Measurements from ENCODE around the gene MBD1.

The MBD1 gene

DNA sequence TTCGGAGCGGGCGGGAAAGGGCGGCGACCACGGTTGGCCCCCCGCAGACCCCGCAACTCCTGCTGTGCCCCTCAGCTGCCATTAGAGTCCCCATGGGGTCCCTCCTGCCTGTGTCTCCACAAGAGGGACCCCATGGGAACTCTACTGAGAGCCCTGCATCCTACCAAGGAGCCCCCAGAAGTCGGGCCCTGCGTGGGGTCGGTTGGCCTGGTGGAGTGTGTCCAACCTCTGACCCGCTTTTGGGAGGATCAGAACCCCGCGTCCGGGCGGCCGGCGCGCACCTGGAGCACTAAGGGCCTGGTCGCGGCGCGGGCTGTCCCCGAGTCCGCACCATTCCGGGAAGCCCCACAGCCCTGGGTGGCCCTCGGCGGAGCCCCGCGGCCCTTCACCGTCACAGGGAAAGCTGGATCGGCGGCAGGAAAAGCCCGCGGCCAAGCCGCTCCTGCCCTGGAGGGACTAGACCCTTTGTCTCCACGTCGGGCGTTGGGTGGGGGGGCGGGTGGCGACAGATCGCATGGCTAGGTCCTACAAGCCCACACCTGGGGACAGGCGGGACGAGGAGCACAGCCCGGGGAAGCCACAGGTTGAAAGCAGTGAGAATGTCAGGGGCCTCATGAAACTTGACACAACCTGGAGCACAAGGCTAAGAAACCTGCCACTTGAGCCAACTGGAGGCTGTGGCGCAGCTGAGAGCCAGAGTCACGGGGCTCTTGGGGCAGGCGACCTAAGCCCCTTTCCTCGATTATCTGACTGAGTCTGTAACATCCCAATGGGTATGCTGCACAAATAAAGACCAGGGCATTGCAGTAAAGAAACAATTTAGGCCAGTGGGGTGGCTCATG is 17.3 kb upstream of the MBD1 start:
- H3K4me2 ChIP-seq (ENCODE audit: low read depth, low read length, poor library complexity, severe bottlenecking): no peak overlapping the region
- no peak for TF ChIP-seq EZH2phosphoT487 (IDR thresholded peaks at IDR 0.05; ENCODE audit: borderline replicate concordance)
- TF ChIP-seq, protein P1, sequence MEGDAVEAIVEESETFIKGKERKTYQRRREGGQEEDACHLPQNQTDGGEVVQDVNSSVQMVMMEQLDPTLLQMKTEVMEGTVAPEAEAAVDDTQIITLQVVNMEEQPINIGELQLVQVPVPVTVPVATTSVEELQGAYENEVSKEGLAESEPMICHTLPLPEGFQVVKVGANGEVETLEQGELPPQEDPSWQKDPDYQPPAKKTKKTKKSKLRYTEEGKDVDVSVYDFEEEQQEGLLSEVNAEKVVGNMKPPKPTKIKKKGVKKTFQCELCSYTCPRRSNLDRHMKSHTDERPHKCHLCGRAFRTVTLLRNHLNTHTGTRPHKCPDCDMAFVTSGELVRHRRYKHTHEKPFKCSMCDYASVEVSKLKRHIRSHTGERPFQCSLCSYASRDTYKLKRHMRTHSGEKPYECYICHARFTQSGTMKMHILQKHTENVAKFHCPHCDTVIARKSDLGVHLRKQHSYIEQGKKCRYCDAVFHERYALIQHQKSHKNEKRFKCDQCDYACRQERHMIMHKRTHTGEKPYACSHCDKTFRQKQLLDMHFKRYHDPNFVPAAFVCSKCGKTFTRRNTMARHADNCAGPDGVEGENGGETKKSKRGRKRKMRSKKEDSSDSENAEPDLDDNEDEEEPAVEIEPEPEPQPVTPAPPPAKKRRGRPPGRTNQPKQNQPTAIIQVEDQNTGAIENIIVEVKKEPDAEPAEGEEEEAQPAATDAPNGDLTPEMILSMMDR (conservative IDR thresholded peaks at IDR 0.05; ENCODE audit: low read length): no peak

DNA sequence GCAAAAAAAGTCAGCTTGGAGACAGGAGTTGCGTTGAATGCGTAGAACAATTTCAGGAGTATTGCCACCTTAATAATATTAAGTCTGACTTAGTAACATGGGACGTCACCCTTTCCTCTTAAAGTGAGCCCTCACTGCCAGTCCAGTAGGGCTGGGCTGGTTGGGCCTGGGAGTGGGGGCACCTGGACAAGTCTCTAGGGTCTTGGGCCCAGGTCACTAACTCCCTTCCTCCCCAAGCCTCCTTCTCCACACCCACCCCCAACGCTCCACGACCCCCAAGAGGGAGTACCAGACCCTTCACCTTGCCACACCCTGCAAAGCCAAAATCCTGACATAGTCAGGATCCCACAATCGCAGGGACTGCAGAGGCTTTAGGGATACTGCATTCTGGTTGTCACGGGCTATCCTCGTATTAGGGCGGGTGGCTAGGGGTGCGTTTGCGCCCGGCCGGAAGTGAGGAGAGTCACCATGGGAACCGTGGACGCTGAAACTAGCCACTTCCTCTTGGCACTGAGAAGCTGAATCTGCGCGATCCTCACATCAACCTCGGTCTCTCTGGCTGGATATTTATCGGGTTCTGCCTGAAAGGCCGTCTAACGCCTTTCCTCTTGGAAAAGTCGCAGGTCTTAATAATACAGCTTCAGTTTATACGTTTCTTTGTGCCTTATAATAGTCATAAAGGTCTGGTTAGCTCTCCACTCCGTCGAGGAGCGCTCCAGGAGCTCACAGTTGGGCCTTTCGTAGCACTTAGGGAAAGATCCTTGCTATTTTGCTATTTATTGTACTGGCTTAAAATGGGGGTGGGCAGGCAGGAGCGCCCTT is 16.5 kb upstream of the MBD1 start:
- H4K20me1 ChIP-seq (ENCODE audit: insufficient read depth, low read length, poor library complexity, severe bottlenecking): no peaks in the 10 kb centered on the region
- H2AFZ ChIP-seq (ENCODE audit: low read length): 0 out of 2 replicates have a peak overlapping the region, but pooled peaks have one; percentile 44
- peak overlapping the region; percentile 32 for H3K4me2 ChIP-seq (ENCODE audit: low read depth, low read length, poor library complexity, severe bottlenecking)
- TF ChIP-seq, protein P1 (conservative IDR thresholded peaks at IDR 0.05; ENCODE audit: low read length): no peak
- TF ChIP-seq EZH2phosphoT487 (IDR thresholded peaks at IDR 0.05; ENCODE audit: borderline replicate concordance): no peak
- H3K79me2 ChIP-seq (ENCODE audit: insufficient read depth, low read length): no peaks in the 10 kb centered on the region
- no peak overlapping the region for H3K9ac ChIP-seq (ENCODE audit: low read depth, low read length, poor library complexity, severe bottlenecking)
- H3F3A ChIP-seq (ENCODE audit: low read depth): no peaks in the 10 kb centered on the region
- H3K36me3 ChIP-seq (ENCODE audit: insufficient read depth, low read length): no peaks in the 10 kb centered on the region
- H3K9me3 ChIP-seq (ENCODE audit: insufficient read depth, low read depth, low read length): no peaks in the 10 kb centered on the region
- no peak overlapping the region for H3K4me3 ChIP-seq (ENCODE audit: low read length, poor library complexity, severe bottlenecking)
- no peaks in the 10 kb centered on the region for H3K9me2 ChIP-seq (replicated peaks; ENCODE audit: low read depth, low read length)
- no peaks in the 10 kb centered on the region for H3K4me1 ChIP-seq (ENCODE audit: insufficient read depth, low read length, poor library complexity, severe bottlenecking)
- H3K27me3 ChIP-seq (ENCODE audit: insufficient read depth, low read length, poor library complexity, severe bottlenecking): peaks cover 3% of the 10 kb centered on the region

More for the DNA sequence above, 17.3 kb upstream of the MBD1 start:
- no peaks in the 10 kb centered on the region for H3K4me1 ChIP-seq (ENCODE audit: insufficient read depth, low read length, poor library complexity, severe bottlenecking)
- H3K9me2 ChIP-seq (replicated peaks; ENCODE audit: low read depth, low read length): no peaks in the 10 kb centered on the region
- H4K20me1 ChIP-seq (ENCODE audit: insufficient read depth, low read length, poor library complexity, severe bottlenecking): no peaks in the 10 kb centered on the region
- H2AFZ ChIP-seq (ENCODE audit: low read length): no peak overlapping the region
- no peaks in the 10 kb centered on the region for H3F3A ChIP-seq (ENCODE audit: low read depth)
- no peak overlapping the region for H3K4me3 ChIP-seq (ENCODE audit: low read length, poor library complexity, severe bottlenecking)
- H3K9me3 ChIP-seq (ENCODE audit: insufficient read depth, low read depth, low read length): no peaks in the 10 kb centered on the region
- H3K79me2 ChIP-seq (ENCODE audit: insufficient read depth, low read length): no peaks in the 10 kb centered on the region
- no peaks in the 10 kb centered on the region for H3K36me3 ChIP-seq (ENCODE audit: insufficient read depth, low read length)
- no peak overlapping the region for H3K9ac ChIP-seq (ENCODE audit: low read depth, low read length, poor library complexity, severe bottlenecking)
- peaks cover 5% of the 10 kb centered on the region for H3K27me3 ChIP-seq (ENCODE audit: insufficient read depth, low read length, poor library complexity, severe bottlenecking)

DNA sequence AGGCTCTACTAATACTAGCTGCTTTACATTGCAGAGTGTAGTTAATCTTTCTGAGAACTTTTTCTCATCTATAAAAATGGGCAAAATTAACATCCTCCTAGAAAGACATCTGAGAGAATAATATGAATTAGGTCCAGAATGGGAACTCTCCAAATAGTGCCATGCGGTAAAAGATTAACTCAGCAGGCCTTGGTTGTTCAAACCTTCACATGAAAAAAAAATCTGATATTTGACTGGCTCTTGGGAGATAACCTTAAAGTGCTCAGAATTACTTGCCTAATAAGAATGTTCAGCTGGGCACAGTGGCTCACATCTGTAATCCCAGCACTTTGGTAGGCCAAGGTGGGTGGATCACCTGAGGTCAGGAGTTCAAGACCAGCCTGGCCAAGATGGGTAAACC is 11.7 kb upstream of the MBD1 start:
- TF ChIP-seq, protein P1 (conservative IDR thresholded peaks at IDR 0.05; ENCODE audit: low read length): no peak
- TF ChIP-seq EZH2phosphoT487 (IDR thresholded peaks at IDR 0.05; ENCODE audit: borderline replicate concordance): no peak
- Histone ChIP-seq H3K4me3 (ENCODE audit: low read length, poor library complexity, severe bottlenecking) (no peak overlapping the region), H3K36me3 (ENCODE audit: insufficient read depth, low read length) (no peaks in the 10 kb centered on the region), H3K9me2 (replicated peaks; ENCODE audit: low read depth, low read length) (no peaks in the 10 kb centered on the region), H3K4me1 (ENCODE audit: insufficient read depth, low read length, poor library complexity, severe bottlenecking) (no peaks in the 10 kb centered on the region), H3K79me2 (ENCODE audit: insufficient read depth, low read length) (no peaks in the 10 kb centered on the region), H4K20me1 (ENCODE audit: insufficient read depth, low read length, poor library complexity, severe bottlenecking) (no peaks in the 10 kb centered on the region), H3K4me2 (ENCODE audit: low read depth, low read length, poor library complexity, severe bottlenecking) (no peak overlapping the region), H3K9me3 (ENCODE audit: insufficient read depth, low read depth, low read length) (no peaks in the 10 kb centered on the region), H3K9ac (ENCODE audit: low read depth, low read length, poor library complexity, severe bottlenecking) (no peak overlapping the region), H3K27me3 (ENCODE audit: insufficient read depth, low read length, poor library complexity, severe bottlenecking) (no peaks in the 10 kb centered on the region), H3F3A (ENCODE audit: low read depth) (no peaks in the 10 kb centered on the region), H2AFZ (ENCODE audit: low read length) (no peak overlapping the region)
